HEK293T (cell line): Measurements from ENCODE around the gene NEUROD1.

Experiments
- CTCF ChIA-PET: fragments of 350-600 bp; formaldehyde crosslinking; extraction: SDS; loops from one replicate; lab custom pipeline; 2021; ENCODE audit warnings: antibody characterized with exemption, inconsistent platforms; lab: Yijun Ruan, JAX
- POLR2A ChIA-PET: fragments of 350-600 bp; formaldehyde crosslinking; extraction: SDS; loops from one replicate; lab custom pipeline; 2020; ENCODE audit warnings: antibody characterized with exemption, inconsistent platforms; lab: Yijun Ruan, JAX
- DNase-seq: peaks from one replicate; pipeline ENCODE4 v3.0.0; 2012; ENCODE audit warnings: mixed read lengths; ENCODE audit errors: extremely low spot score
- ARNT ChIP-seq: fragments of 450-650 bp; IDR thresholded peaks from 2 replicates; pipeline ENCODE4 v1.6.1; 2017; ENCODE audit warnings: mild to moderate bottlenecking
- BHLHE40 ChIP-seq: fragments of 450-650 bp; IDR thresholded peaks from 2 replicates; pipeline ENCODE4 v1.6.1; 2016; ENCODE audit warnings: mild to moderate bottlenecking, moderate library complexity, borderline replicate concordance
- CTBP1 ChIP-seq: fragments of 450-650 bp; IDR thresholded peaks from 2 replicates; pipeline ENCODE4 v1.6.1; 2016; ENCODE audit warnings: borderline replicate concordance
- ELF4 ChIP-seq: fragments of 450-650 bp; IDR thresholded peaks from 2 replicates; pipeline ENCODE4 v1.6.1; 2017; ENCODE audit warnings: antibody characterized with exemption
- FOXA1 ChIP-seq: fragments of 450-650 bp; IDR thresholded peaks from 2 replicates; pipeline ENCODE4 v1.6.1; 2016; ENCODE audit warnings: mild to moderate bottlenecking
- FOXK2 ChIP-seq: fragments of 450-650 bp; IDR thresholded peaks from 2 replicates; pipeline ENCODE4 v1.6.1; 2016; ENCODE audit warnings: mild to moderate bottlenecking
- FOXM1 ChIP-seq: fragments of 450-650 bp; IDR thresholded peaks from 2 replicates; pipeline ENCODE4 v1.6.1; 2017; ENCODE audit warnings: mild to moderate bottlenecking, borderline replicate concordance
- HDGF ChIP-seq: fragments of 450-650 bp; IDR thresholded peaks from 2 replicates; pipeline ENCODE4 v1.6.1; 2017; ENCODE audit warnings: antibody characterized with exemption, borderline replicate concordance
- L3MBTL2 ChIP-seq: fragments of 450-650 bp; conservative IDR thresholded peaks from 2 replicates; pipeline ENCODE4 v1.6.1; 2016; ENCODE audit warnings: mild to moderate bottlenecking
- LEF1 ChIP-seq: fragments of 450-650 bp; IDR thresholded peaks from 2 replicates; pipeline ENCODE4 v1.6.1; 2017; ENCODE audit warnings: mild to moderate bottlenecking, borderline replicate concordance
- NFRKB ChIP-seq: fragments of 450-650 bp; IDR thresholded peaks from 2 replicates; pipeline ENCODE4 v1.6.1; 2016; ENCODE audit warnings: mild to moderate bottlenecking, moderate library complexity
- PKNOX1 ChIP-seq: fragments of 450-650 bp; IDR thresholded peaks from 2 replicates; pipeline ENCODE4 v1.6.1; 2016
- SP1 ChIP-seq: fragments of 450-650 bp; IDR thresholded peaks from 2 replicates; pipeline ENCODE4 v1.6.1; 2017
- SUZ12 ChIP-seq: fragments of 450-650 bp; IDR thresholded peaks from 2 replicates; pipeline ENCODE4 v1.6.1; 2016; ENCODE audit warnings: mild to moderate bottlenecking
- TARDBP ChIP-seq: fragments of 450-650 bp; IDR thresholded peaks from 2 replicates; pipeline ENCODE4 v1.6.1; 2016
- ZNF384 ChIP-seq: fragments of 450-650 bp; IDR thresholded peaks from 2 replicates; pipeline ENCODE4 v1.6.1; 2016

NEUROD1 gene

GRCh38 chr2:181698223-181698622 lies 17.9 kb upstream of the NEUROD1 start:
- TF ChIP-seq LEF1 (no peak), SP1 (no peak), BHLHE40 (no peak), FOXA1 (no peak), FOXK2 (no peak), ELF4 (no peak), SUZ12 (no peak), NFRKB (no peak), CTBP1 (no peak), ZNF384 (no peak)
- no peak for DNase-seq
- ChIA-PET CTCF (no interaction called here), POLR2A (no interaction called here)

- TF ChIP-seq ARNT = no peak
- no peak for TF ChIP-seq ELF4
- no peak for TF ChIP-seq NFRKB
- TF ChIP-seq HDGF = no peak
- no peak for TF ChIP-seq SUZ12
- no peak for TF ChIP-seq FOXM1
- TF ChIP-seq L3MBTL2 = no peak
- no peak for TF ChIP-seq CTBP1
- no peak for TF ChIP-seq TARDBP
- TF ChIP-seq BHLHE40 = no peak
- no peak for TF ChIP-seq LEF1
- TF ChIP-seq ZNF384 = no peak
- TF ChIP-seq FOXA1 = no peak
- TF ChIP-seq FOXK2 = no peak
- TF ChIP-seq PKNOX1 = no peak
- TF ChIP-seq SP1 = no peak
- no peak for DNase-seq
- ChIA-PET POLR2A (no interaction called here), CTCF (no interaction called here)
These were observed 17.3 kb upstream of the NEUROD1 start for GRCh38 chr2:181697571-181697970.

GRCh38 chr2:181697126-181697525 lies 16.8 kb upstream of the NEUROD1 start:
- ChIA-PET POLR2A (no interaction called here), CTCF (interaction anchor here (1.3 kb wide), 1 partner anchor 18 kb away, joined by 4 read pairs; no protein-coding TSS in a partner anchor)
- DNase-seq = no peak
- TF ChIP-seq FOXM1 (no peak), BHLHE40 (no peak), TARDBP (no peak), NFRKB (no peak), ZNF384 (no peak), CTBP1 (no peak), ELF4 (no peak), SUZ12 (no peak), FOXA1 (no peak), HDGF (no peak), ARNT (no peak), SP1 (no peak), FOXK2 (no peak), PKNOX1 (no peak), L3MBTL2 (no peak), LEF1 (no peak)

GRCh38 chr2:181694271-181694670 lies 14.0 kb upstream of the NEUROD1 start:
- POLR2A ChIA-PET = no interaction called here

DNA sequence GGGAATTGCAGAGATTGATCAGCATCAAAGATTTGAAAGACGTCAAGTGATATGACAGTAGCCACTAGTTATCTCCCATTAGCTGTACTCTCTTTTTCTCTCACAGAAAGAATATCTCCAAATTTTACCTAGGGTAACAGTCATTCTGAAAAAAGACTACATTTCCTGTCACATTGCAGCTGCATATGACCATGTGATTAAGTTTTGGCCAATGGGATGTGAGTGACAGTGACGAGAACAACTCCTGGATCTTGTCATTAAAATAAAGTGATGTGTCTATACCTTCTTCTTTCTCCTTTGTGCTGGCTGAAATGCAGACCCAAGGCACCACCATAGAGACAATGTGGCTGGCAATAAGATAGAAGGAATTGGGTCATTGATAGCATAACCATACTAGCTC lies 10.5 kb upstream of the NEUROD1 start:
- DNase-seq = no peak
- TF ChIP-seq ARNT = no peak
- no peak for TF ChIP-seq FOXK2
- TF ChIP-seq SP1 = no peak
- no peak for TF ChIP-seq FOXM1
- no peak for TF ChIP-seq L3MBTL2
- no peak for TF ChIP-seq FOXA1
- no peak for TF ChIP-seq HDGF
- no peak for TF ChIP-seq LEF1
- TF ChIP-seq ZNF384 = no peak
- no peak for TF ChIP-seq CTBP1
- CTCF ChIA-PET = no interaction called here
- POLR2A ChIA-PET = no interaction called here

More at GRCh38 chr2:181694271-181694670, 14.0 kb upstream of the NEUROD1 start:
- no peak for TF ChIP-seq ELF4
- DNase-seq = no peak
- CTCF ChIA-PET = interaction anchor here (1.8 kb wide), 1 partner anchor 21 kb away, joined by 4 read pairs; no protein-coding TSS in a partner anchor

GRCh38 chr2:181686576-181687185 lies 6.4 kb upstream of the NEUROD1 start:
- TF ChIP-seq NFRKB (no peak), FOXK2 (no peak), LEF1 (no peak), ELF4 (no peak), HDGF (no peak), TARDBP (no peak), FOXA1 (no peak), PKNOX1 (no peak), SP1 (no peak), ZNF384 (no peak), L3MBTL2 (no peak), CTBP1 (no peak), ARNT (no peak), FOXM1 (no peak)
- ChIA-PET CTCF (no interaction called here), POLR2A (no interaction called here)
- DNase-seq = no peak
